Stimulated activated CD8-positive, alpha-beta memory T cell treated with anti-CD3 and anti-CD28 coated beads, Interleukin-12 subunit alpha, Interleukin-12 subunit beta, amount 100 ng/mL, for 24 hours (primary cell): ENCODE measurements around the gene DIO3.

Experiments used
- DNase-seq: peaks from one replicate; pipeline ENCODE4 v3.0.0-alpha.2; 2020; ENCODE audit errors: extremely low read depth

DIO3 gene

DNA sequence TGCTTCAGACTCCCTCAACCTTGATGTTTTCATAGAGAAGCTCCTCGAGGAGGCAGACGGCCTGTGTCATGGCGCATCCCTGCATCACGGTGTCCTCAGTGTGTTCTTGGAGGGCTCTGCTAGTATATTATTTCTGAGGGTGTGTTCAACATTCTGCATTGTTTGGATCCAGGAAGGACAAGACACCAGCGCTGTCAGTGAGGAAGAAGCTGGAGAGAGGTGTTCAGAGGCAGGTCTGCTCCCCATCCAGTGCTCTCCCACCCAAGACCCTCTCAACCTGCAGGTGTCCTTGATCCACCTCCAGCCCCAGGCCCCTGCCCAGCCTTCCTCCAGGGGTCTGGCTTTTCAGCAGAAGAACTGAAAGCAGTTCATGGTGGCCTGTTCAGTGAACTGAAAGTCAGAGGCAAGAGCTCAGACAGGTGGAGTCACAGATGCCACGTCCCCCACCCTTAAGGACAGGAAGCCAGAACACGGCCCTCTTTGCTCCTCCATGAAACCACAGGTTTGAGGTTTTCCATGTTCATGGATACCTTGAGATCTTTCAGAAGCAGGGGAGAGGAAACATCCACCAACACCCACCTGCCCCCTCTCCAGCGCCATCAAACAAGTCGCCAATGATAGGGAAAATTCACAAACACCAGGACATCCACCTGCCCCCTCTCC lies 37.4 kb downstream of the DIO3 start:
- DNase-seq: no peak

DNA sequence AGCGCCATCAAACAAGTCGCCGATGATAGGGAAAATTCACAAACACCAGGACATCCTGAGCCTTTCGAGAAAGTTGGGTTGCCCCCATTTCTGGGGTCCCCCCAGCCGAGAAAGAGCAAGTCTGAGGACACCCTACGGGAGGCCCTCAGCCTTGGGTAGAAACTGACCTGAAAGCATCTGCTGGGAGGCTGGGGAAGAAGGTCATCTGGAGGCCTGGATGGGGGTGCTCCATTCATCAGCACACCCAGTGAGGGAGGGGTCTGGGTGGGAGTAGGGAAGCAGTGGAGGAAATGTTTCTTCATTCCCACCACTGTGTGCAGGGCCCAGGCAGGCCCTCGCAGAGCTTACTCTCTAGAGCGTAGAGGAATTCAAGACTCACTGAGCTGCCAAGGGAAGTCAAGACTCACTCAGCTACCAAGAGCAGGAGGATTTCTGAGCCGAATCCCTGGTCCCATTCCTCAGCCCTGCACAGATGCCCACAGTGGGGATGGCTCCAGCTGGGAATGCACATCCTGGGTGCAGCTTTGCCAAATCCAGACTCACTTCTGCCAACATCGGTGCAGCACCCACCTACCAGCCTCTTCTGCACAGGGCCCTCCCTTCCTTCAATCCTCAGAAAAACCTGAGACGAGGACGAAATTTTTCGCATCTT lies 38.1 kb downstream of the DIO3 start:
- DNase-seq: no peak

DNA sequence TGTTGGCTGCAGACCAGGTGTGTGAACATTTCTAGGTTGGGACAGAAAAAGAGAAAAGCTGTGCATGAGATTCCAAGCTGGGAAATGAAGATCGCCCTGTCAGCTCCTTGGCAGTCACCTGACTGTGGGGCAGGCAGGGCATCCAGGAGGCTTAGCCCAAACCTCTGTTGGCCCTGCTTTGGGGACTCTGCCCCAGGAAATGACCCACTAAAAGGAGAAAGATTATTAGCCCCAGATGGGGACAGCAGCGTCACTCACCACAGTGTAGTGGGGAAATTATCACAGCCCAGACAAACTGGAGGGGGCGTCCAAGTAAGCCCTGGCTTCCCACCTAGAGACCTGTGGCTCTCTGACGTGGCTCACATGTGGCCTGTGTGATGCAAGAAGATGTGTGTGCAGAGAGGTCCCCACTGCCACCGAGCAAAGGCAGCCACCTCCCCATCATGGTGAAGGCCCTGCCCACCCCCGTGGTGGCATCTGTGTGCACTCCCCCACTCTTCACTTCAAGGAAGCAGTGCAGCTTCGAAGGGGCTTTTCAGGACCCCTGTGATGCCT lies 39.1 kb downstream of the DIO3 start:
- DNase-seq: no peak

DNA sequence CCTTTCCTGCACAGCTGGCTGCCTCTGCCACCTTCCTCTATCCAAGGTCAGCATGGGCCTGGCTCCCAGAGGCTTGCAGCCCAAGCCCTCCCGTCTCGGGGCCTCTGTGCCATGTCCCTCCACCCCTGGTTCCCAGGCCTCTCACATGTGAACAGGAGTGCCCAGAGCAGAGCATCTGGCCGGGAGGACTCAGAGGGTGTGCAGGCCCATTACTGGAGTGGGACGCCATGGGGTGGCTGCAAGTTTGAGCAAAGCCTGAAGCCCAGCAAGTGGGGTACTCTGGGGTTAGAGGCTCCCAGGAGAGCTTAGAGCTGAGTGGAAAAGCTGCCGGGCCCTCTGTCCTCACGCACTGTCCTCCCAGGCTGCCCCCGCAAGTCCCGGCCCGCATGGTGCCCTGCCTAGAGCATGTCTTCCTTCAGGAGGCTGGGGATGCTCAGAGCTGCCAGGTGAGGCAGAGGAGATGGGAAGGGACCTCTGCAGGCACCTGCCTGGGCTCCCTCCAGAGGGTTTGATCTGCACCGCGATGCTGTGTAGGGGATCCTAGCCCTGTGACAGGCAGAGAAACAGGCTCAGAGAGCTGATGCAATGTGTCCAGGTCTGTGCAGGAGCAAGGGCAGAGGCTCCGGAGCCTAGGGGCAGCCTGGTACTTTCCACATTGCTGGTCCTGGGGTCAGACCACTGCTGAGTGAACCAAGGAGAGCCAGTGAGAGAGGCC lies 39.8 kb downstream of the DIO3 start:
- no peak for DNase-seq

GRCh38 chr14:101601606-101602465 lies 40.5 kb downstream of the DIO3 start:
- DNase-seq: no peak

- DNase-seq: no peak
Measured at GRCh38 chr14:101602466-101602840, 41.2 kb downstream of the DIO3 start.

DNA sequence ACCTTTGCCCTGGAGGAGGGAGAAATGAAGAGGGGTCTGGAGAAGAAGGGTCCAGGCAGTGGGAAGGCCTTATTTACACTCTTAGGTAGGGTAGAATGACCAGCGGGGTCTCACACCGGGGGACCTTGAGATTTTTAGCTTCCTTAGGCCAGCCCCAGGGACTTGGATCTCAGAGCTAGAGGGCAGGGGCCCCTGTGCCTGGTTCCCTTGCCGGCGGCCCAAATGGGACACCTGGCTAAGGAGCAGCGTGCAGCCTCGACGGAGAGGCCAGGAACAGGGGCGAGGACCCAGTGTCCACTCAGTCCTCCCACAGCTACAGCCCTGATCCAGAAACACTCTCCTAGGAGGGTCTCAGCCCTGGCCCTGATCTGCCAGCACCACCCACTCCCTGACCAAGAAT lies 41.8 kb downstream of the DIO3 start:
- no peak for DNase-seq

DNA sequence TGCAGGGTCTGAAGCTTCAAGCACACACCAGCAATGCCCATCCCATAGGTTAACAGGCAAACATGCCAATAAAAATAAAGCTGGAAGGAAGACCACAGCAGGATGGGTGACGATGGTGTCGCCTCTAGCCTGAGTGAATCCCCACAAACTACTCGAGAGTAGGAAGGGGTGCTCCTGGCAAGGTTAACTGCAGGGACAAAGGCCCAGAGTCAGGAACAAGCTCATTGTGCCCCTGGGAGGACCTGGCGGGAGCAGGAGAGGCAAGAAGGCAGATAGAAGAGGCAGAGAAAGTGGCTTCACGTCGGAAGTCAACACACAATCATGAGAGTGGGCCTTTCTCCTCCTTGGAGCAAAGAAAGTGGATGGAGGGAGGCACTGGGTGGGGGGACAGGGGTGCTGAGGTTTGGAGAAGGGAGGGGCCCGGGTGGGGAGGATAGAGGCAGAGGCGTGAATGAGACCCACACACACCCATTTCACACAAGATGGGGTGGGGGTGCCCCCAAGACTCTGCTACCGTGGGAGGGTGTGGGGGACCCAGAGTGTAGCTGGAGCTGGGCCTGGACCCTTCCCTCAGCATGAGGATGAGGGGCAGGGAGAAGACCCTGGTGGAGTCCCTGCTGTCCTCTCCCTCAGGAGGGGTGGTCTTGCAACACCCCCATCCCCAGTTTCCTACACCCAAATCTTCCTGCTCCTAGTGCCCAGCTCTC lies 43.1 kb downstream of the DIO3 start:
- DNase-seq: no peak

DNA sequence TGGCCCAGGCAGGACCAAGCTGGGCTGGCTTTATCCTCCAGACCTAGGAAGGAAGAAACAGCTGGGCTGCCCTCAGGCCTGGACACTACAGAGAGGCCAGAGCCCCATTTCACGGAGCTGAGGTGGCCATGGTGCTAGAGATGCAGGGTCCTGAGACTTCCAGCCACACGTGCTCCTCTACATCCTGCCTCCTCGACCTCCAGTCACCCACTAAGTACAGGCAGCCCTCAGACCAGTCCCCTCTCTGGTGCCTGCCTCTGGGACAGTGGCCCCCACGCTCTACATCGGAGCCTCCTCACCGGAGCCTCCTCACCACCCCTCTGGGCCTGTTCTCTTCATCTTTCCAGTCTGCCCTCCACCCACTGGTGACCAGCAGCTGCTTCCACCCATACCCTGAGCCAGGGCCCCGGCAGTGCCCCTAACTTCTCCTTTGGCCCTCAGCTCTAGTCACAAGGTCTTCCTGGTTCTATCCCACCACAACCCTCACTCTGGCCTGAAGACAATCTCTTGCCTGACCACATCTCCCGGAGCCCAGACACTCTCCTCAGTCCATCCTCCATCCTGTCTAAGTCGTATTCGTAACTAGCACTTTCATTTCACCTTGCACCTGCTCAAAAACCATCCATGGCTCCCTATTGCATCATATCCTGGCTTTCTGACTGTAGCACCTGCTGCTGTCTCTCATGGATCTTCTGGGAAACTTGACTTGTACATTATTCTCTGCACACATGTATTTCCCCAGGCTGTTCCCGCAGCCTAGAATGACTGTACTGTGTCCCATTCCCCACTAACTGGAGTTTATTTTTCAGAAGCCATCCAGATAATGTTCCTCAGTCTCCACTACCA lies 43.9 kb downstream of the DIO3 start:
- no peak for DNase-seq

DNA sequence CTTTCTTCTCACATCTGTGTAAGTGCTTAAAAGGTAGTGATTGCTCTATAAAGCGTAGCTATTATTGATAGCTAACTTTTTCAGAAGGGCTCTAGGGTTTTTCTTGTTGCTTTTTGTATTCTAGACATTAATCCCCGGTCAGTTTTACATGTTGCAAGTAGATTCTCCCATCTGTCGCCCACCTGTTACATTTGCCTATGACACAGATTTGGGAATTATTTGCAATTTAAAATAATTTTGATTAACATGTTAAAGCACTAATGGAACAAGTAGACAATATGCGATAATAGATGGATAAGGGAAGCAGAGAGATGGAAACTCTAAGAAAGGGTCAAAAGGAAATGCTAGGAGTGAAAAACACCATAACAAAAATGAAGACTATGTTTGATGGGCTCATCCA lies 44.5 kb downstream of the DIO3 start:
- DNase-seq: no peak
